Mammary epithelial cell (primary cell): ENCODE measurements around the gene OCA2.

Source experiments
- CTCF ChIP-seq, 2 donors: IDR thresholded peaks in 1 of 2; conservative IDR thresholded peaks in 1 of 2; 2 replicates each; pipeline ENCODE4 v1.5.1; 2011 to 2012; ENCODE audit warnings: inconsistent platforms in 2 of 2, low read length in 2 of 2, mild to moderate bottlenecking in 2 of 2, control low read depth in 1 of 2, low read depth in 1 of 2; ENCODE audit not compliant: insufficient read depth in 1 of 2; ENCODE audit errors: extremely low read depth in 1 of 2
- EZH2 ChIP-seq: IDR thresholded peaks from 2 replicates; pipeline ENCODE4 v1.6.1; 2012; ENCODE audit warnings: low read length, inconsistent platforms, borderline replicate concordance

GRCh38 chr15:27820232-27820631, 278.9 kb downstream of the OCA2 start:
- TF ChIP-seq CTCF (conservative IDR thresholded peaks at IDR 0.05 in 1 of 2, IDR thresholded peaks at IDR 0.05 in 1 of 2; ENCODE audit: extremely low read depth in 1 of 2, insufficient read depth in 1 of 2, low read depth in 1 of 2, low read length in 2 of 2) (no peak), EZH2 (no peak)
